ENCODE measurements around the gene TFAM.

DNA sequence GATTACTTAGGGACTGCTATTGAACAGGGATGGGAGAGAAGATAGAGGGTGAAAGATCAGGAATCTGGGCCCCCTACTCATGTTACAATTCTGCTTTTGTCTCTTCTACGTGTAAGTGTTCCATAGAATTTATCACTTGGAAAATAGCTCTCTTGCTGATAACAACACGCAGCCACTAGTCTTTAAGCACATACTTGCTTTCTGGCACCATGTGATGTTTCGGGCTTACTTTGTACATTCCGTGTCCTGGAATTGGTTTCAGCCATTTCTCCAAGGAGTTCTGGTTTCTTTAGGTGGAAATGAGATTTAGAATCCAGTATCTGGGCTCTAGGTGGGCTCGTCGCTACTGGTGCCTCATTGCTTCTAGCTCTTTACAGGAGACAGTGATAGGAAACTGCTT is 59.7 kb downstream of the TFAM start:
- TF ChIP-seq CTCF (IDR thresholded peaks at IDR 0.05) (no peak), EZH2 (IDR thresholded peaks at IDR 0.05; ENCODE audit: borderline replicate concordance, insufficient read depth, low read depth, low read length, poor library complexity, severe bottlenecking) (no peak)

Measured in B cell (primary cell).